HG02763 (cell line): Measurements from ENCODE around the gene HPSE2.

Experiments
- ATAC-seq: cut with Tn5 transposase; IDR thresholded peaks from one replicate; pipeline ENCODE4 v1.9.1; 2021; ENCODE audit warnings: mild to moderate bottlenecking, moderate library complexity; ENCODE audit not compliant: unreplicated experiment

HPSE2 gene

GRCh38 chr10:98855403-98856189 is 380.1 kb downstream of the HPSE2 start:
- ATAC-seq: peak; percentile 56

- ATAC-seq: no peak
These were observed 383.0 kb downstream of the HPSE2 start for GRCh38 chr10:98852686-98853085.

GRCh38 chr10:98848361-98848760 is 387.3 kb downstream of the HPSE2 start:
- ATAC-seq: no peak

- no peak for ATAC-seq
These were observed 388.9 kb downstream of the HPSE2 start for GRCh38 chr10:98846787-98847186.

GRCh38 chr10:98833542-98833941 is 402.1 kb downstream of the HPSE2 start:
- no peak for ATAC-seq

GRCh38 chr10:98832738-98833137 is 402.9 kb downstream of the HPSE2 start:
- no peak for ATAC-seq

- no peak for ATAC-seq
These were observed 403.5 kb downstream of the HPSE2 start for GRCh38 chr10:98832196-98832595.

- no peak for ATAC-seq
These were observed 404.3 kb downstream of the HPSE2 start for GRCh38 chr10:98831391-98831790.

GRCh38 chr10:98825741-98826140 is 409.9 kb downstream of the HPSE2 start:
- no peak for ATAC-seq

- ATAC-seq: no peak
These were observed 418.3 kb downstream of the HPSE2 start for GRCh38 chr10:98817396-98817795.

GRCh38 chr10:98815039-98815885 is 420.4 kb downstream of the HPSE2 start:
- ATAC-seq: no peak

- ATAC-seq: no peak
These were observed 421.2 kb downstream of the HPSE2 start for GRCh38 chr10:98814470-98814869.

GRCh38 chr10:98808282-98808892 is 427.3 kb downstream of the HPSE2 start:
- no peak for ATAC-seq

- ATAC-seq: no peak
These were observed 435.4 kb downstream of the HPSE2 start for GRCh38 chr10:98800263-98800662.

GRCh38 chr10:98795467-98795866 is 440.2 kb downstream of the HPSE2 start:
- ATAC-seq: no peak

GRCh38 chr10:98790817-98791216 is 444.8 kb downstream of the HPSE2 start:
- ATAC-seq: no peak

- ATAC-seq: no peak
These were observed 457.3 kb downstream of the HPSE2 start for GRCh38 chr10:98778277-98778759.

- ATAC-seq: no peak
These were observed 477.2 kb downstream of the HPSE2 start for GRCh38 chr10:98758463-98758862.

GRCh38 chr10:98748298-98748697 is 487.4 kb downstream of the HPSE2 start:
- ATAC-seq: no peak

GRCh38 chr10:98745645-98746044 is 490.0 kb downstream of the HPSE2 start:
- no peak for ATAC-seq

- no peak for ATAC-seq
These were observed 515.1 kb downstream of the HPSE2 start for GRCh38 chr10:98720551-98720950.
